H1 (cell line): Measurements from ENCODE around the gene RPL36A. TPM values are rescaled to one million over a fixed set of nuclear protein-coding genes. Genes with fewer than 3 reads are reported as not detected.

Source experiments
- CTCF ChIA-PET: fragments of 300-600 bp; sonication (Branson Sonifier 250); formaldehyde crosslinking; loops from one replicate; lab custom pipeline; 2021; ENCODE audit not compliant: partially characterized antibody; lab: Charles Lee
- POLR2A ChIA-PET: fragments of 300-600 bp; sonication (Branson Sonifier 250); formaldehyde crosslinking; loops from one replicate; lab custom pipeline; 2021; ENCODE audit warnings: inconsistent platforms; ENCODE audit not compliant: partially characterized antibody; lab: Charles Lee
- DNase-seq, 2 experiments: peaks; one replicate each; pipeline versions ENCODE4 v3.0.0 to v3.0.0-alpha.2; 2010 to 2022; ENCODE audit warnings: low spot score in 2 of 2, low read depth in 1 of 2, mixed read lengths in 1 of 2
- FAIRE-seq: peaks from 2 replicates; lab custom pipeline; 2011; peaks lifted over from hg19 to GRCh38; lab: Jason Lieb, UNC
- H2AFZ ChIP-seq: 2 replicates; pipeline ENCODE4 v1.8.1; 2012; ENCODE audit warnings: low read length, inconsistent platforms
- H2AK5ac ChIP-seq: 2 replicates; pipeline ENCODE4 v1.6.1; 2013; ENCODE audit warnings: low read depth, low read length
- H2BK120ac ChIP-seq: replicated peaks from 2 replicates; pipeline ENCODE3; 2013; ENCODE audit warnings: low read depth, low read length, inconsistent platforms
- H2BK12ac ChIP-seq: 2 replicates; pipeline ENCODE4 v1.6.1; 2013; ENCODE audit warnings: low read depth, low read length
- H2BK15ac ChIP-seq: 2 replicates; pipeline ENCODE4 v1.6.1; 2013; ENCODE audit warnings: low read length
- H2BK20ac ChIP-seq: 2 replicates; pipeline ENCODE4 v1.6.1; 2013; ENCODE audit warnings: low read length
- H2BK5ac ChIP-seq: 2 replicates; pipeline ENCODE4 v1.6.1; 2013; ENCODE audit warnings: low read depth, low read length
- H3K14ac ChIP-seq: 2 replicates; pipeline ENCODE4 v1.6.1; 2013; ENCODE audit warnings: inconsistent platforms; ENCODE audit not compliant: insufficient read length
- H3K18ac ChIP-seq: 2 replicates; pipeline ENCODE4 v1.6.1; 2013; ENCODE audit warnings: low read length; ENCODE audit errors: extremely low read depth
- H3K23ac ChIP-seq: 2 replicates; pipeline ENCODE4 v1.6.1; 2013; ENCODE audit warnings: inconsistent platforms; ENCODE audit not compliant: insufficient read length
- H3K23me2 ChIP-seq: 2 replicates; pipeline ENCODE4 v1.6.1; 2013; ENCODE audit warnings: low read depth, low read length
- H3K27ac ChIP-seq: 2 replicates; pipeline ENCODE4 v1.6.1; 2011; ENCODE audit warnings: low read depth, low read length, inconsistent platforms
- H3K27me3 ChIP-seq, 4 experiments: replicated peaks in 1 of 4; 1 replicate in 1 of 4; 2 replicates in 3 of 4; pipeline versions ENCODE4 v1.6.1 to v1.8.1; 2011 to 2013; ENCODE audit warnings: low read length in 3 of 4, mild to moderate bottlenecking in 3 of 4, inconsistent platforms in 2 of 4, mixed read lengths in 2 of 4, moderate library complexity in 1 of 4; ENCODE audit not compliant: control insufficient read depth in 3 of 4, insufficient read depth in 3 of 4; ENCODE audit errors: extremely low read depth in 1 of 4
- H3K36me3 ChIP-seq, 4 experiments: 2 replicates each; pipeline versions ENCODE4 v1.6.1 to v1.8.1; 2011 to 2013; ENCODE audit warnings: mild to moderate bottlenecking in 4 of 4, low read length in 3 of 4, moderate library complexity in 2 of 4, control low read depth in 1 of 4, inconsistent platforms in 1 of 4; ENCODE audit not compliant: insufficient read depth in 4 of 4, control insufficient read depth in 2 of 4
- H3K4ac ChIP-seq: replicated peaks from 2 replicates; pipeline ENCODE3; 2013; ENCODE audit warnings: low read length, low read depth, mixed read lengths, inconsistent platforms; ENCODE audit not compliant: insufficient read length
- H3K4me1 ChIP-seq, 4 experiments: replicated peaks in 1 of 4; 1 replicate in 1 of 4; 2 replicates in 3 of 4; pipeline versions ENCODE4 v1.6.1 to v1.8.1; 2011 to 2013; ENCODE audit warnings: low read length in 3 of 4, inconsistent platforms in 2 of 4, mixed read lengths in 1 of 4; ENCODE audit not compliant: insufficient read depth in 4 of 4, control insufficient read depth in 3 of 4
- H3K4me2 ChIP-seq, 2 experiments: 2 replicates each; pipeline versions ENCODE4 v1.6.1 to v1.8.1; 2011 to 2013; ENCODE audit warnings: low read depth in 2 of 2, low read length in 2 of 2, control low read depth in 1 of 2, inconsistent platforms in 1 of 2, mild to moderate bottlenecking in 1 of 2; ENCODE audit not compliant: insufficient read depth in 1 of 2
- H3K4me3 ChIP-seq, 4 experiments: fragments of 200-600, 300-600 bp in 1 of 4; sonication (generic), shearing (Covaris generic), sonication (Bioruptor Twin) in 1 of 4; 2 replicates each; pipeline versions ENCODE4 v1.5.1 to v1.8.1; 2011 to 2016; ENCODE audit warnings: low read length in 4 of 4, low read depth in 3 of 4, control low read depth in 2 of 4, inconsistent platforms in 2 of 4, mild to moderate bottlenecking in 2 of 4, mixed read lengths in 1 of 4, moderate library complexity in 1 of 4; ENCODE audit not compliant: insufficient read depth in 2 of 4; ENCODE audit errors: extremely low read depth in 1 of 4
- H3K56ac ChIP-seq: replicated peaks from 2 replicates; pipeline ENCODE3; 2013; ENCODE audit warnings: low read depth, mild to moderate bottlenecking, mixed read lengths, low read length, inconsistent platforms; ENCODE audit not compliant: insufficient read length
- H3K79me1 ChIP-seq: 2 replicates; pipeline ENCODE4 v1.6.1; 2013; ENCODE audit warnings: low read depth, low read length, control low read depth
- H3K79me2 ChIP-seq, 2 experiments: 2 replicates each; pipeline versions ENCODE4 v1.6.1 to v1.8.1; 2012 to 2013; ENCODE audit warnings: low read length in 2 of 2, mild to moderate bottlenecking in 2 of 2, inconsistent platforms in 1 of 2; ENCODE audit not compliant: insufficient read depth in 2 of 2, control insufficient read depth in 1 of 2
- H3K9ac ChIP-seq, 4 experiments: replicated peaks in 1 of 4; 1 replicate in 1 of 4; 2 replicates in 3 of 4; pipeline versions ENCODE4 v1.6.1 to v1.8.1; 2011 to 2013; ENCODE audit warnings: low read depth in 3 of 4, low read length in 3 of 4, control low read depth in 2 of 4, mild to moderate bottlenecking in 2 of 4, moderate library complexity in 2 of 4, inconsistent platforms in 1 of 4; ENCODE audit errors: extremely low read depth in 1 of 4
- H3K9me3 ChIP-seq, 2 experiments: 2 replicates each; pipeline versions ENCODE4 v1.6.1 to v1.8.1; 2012 to 2013; ENCODE audit warnings: mild to moderate bottlenecking in 2 of 2, moderate library complexity in 2 of 2, control low read depth in 1 of 2, inconsistent platforms in 1 of 2, low read depth in 1 of 2, low read length in 1 of 2, mixed read lengths in 1 of 2; ENCODE audit not compliant: insufficient read depth in 2 of 2
- H4K20me1 ChIP-seq, 2 experiments: replicated peaks in 1 of 2; 2 replicates each; pipeline versions ENCODE3 to v1.8.1; 2011 to 2013; ENCODE audit warnings: inconsistent platforms in 2 of 2, low read length in 2 of 2, mild to moderate bottlenecking in 1 of 2; ENCODE audit not compliant: insufficient read depth in 2 of 2, control insufficient read depth in 1 of 2
- H4K5ac ChIP-seq: 2 replicates; pipeline ENCODE4 v1.6.1; 2013; ENCODE audit warnings: low read length, low read depth, mixed read lengths, inconsistent platforms; ENCODE audit not compliant: insufficient read length
- H4K8ac ChIP-seq: 2 replicates; pipeline ENCODE4 v1.8.0; 2013; ENCODE audit warnings: mild to moderate bottlenecking, moderate library complexity, low read length, inconsistent platforms; ENCODE audit not compliant: insufficient read depth; ENCODE audit errors: extremely low read depth
- H4K91ac ChIP-seq: replicated peaks from 2 replicates; pipeline ENCODE3; 2013; ENCODE audit warnings: low read length, mixed read lengths, inconsistent platforms; ENCODE audit not compliant: insufficient read length
- CHD2 ChIP-seq: IDR thresholded peaks from 2 replicates; pipeline ENCODE4 v1.6.1; 2012; ENCODE audit warnings: low read length, improper control_type of control experiment
- POLR2A ChIP-seq, 2 experiments: IDR thresholded peaks; 1 replicate in 1 of 2; 2 replicates in 1 of 2; pipeline ENCODE4 v1.6.1; 2011; ENCODE audit warnings: low read depth in 2 of 2, low read length in 2 of 2, mild to moderate bottlenecking in 2 of 2; ENCODE audit errors: control extremely low read depth in 1 of 2
- SP2 ChIP-seq: IDR thresholded peaks from 2 replicates; pipeline ENCODE4 v1.6.1; 2012; ENCODE audit warnings: mild to moderate bottlenecking, low read length, inconsistent platforms
- SP4 ChIP-seq: IDR thresholded peaks from 2 replicates; pipeline ENCODE4 v1.6.1; 2012; ENCODE audit warnings: low read length, inconsistent platforms
- WGBS, 2 experiments: shearing (Covaris generic) in 1 of 2; methylation state at CpG; one replicate each; pipeline versions ENCODE4 v1.1.6 to v1.1.7; 2013 to 2015; ENCODE audit warnings: low lambda C conversion rate in 2 of 2, mixed read lengths in 2 of 2, inconsistent platforms in 1 of 2, low coverage in 1 of 2, missing lambda C conversion rate in 1 of 2; ENCODE audit not compliant: insufficient replicate concordance in 2 of 2, insufficient coverage in 1 of 2, insufficient read length in 1 of 2; ENCODE audit errors: extremely low coverage in 1 of 2, missing lambda C conversion rate in 1 of 2; 5-methylcytosine and 5-hydroxymethylcytosine counted together
- polyA plus RNA-seq, 7 experiments: library from polyadenylated mRNA; depleted of rRNA in 3 of 7; stranded (reverse) in 5 of 7; unstranded in 2 of 7; fragments of >200 nt in 5 of 7; fragments of 200-250 nt in 2 of 7; gene quantifications; 1 replicate in 5 of 7; 2 replicates in 1 of 7; 4 replicates in 1 of 7; pipeline versions ENCODE4 v1.2.1 to v1.2.3, GENCODE V29; 2011 to 2013; ENCODE audit warnings: missing spikeins in 2 of 7, mixed read lengths in 2 of 7
- total RNA-seq: library from RNA; stranded (reverse); fragmentation: NEBNext Ultra II Directional; extraction: Animal tissue kit (Norgen Biotek cat#: 25700); gene quantifications from 2 replicates; pipeline ENCODE4 v1.2.1, GENCODE V29; 2021

Gene RPL36A
- total and polyA plus RNA-seq, 2 of the 8 experiments (the other 6 are each of a cell fraction or from before 2014, with no cell fraction given): 271 to 1,587 TPM

DNA sequence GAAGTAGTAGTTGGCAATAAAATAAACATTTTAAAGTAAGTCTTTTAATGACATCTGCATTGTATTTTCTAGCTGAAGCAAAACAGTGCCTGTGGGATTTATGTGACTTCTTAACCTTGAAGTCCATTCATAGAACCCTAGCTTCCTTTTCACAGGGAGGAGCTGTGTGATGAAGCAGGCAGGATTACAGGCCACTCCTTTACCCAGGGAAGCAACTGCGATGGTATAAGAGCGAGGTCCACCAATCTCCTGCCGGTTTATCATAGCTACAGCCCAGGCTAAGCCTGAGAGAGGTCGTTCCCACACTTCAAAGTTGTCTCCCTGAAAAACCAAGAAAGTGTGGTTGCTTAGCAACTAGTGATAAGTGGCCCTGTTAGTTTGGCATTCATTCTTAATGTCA lies 7.0 kb downstream of the RPL36A start:
- H3K9ac ChIP-seq: no peak overlapping the region
- CTCF ChIA-PET: interaction anchor here (1.5 kb wide), 2 partner anchors 19 to 63 kb away, joined by 3 to 4 read pairs; no protein-coding TSS in a partner anchor
- DNase-seq: no peak

More for the DNA sequence above, 7.0 kb downstream of the RPL36A start:
- Histone ChIP-seq H4K8ac (no peak overlapping the region), H2BK15ac (no peak overlapping the region), H3K79me2 (peaks cover 0 to 7% of the 10 kb centered on the region in 2 experiments; a peak in 1 of 4 replicates), H3K27me3 (no peaks in the 10 kb centered on the region), H4K91ac (no peak overlapping the region), H4K20me1 (peaks cover 0 to 2% of the 10 kb centered on the region in 2 experiments), H3K27ac (no peak overlapping the region), H2BK120ac (no peak overlapping the region), H3K4ac (no peak overlapping the region), H2AFZ (no peak overlapping the region), H3K9me3 (no peaks in the 10 kb centered on the region), H3K14ac (no peak overlapping the region), H3K18ac (no peak overlapping the region), H4K5ac (no peak overlapping the region), H3K79me1 (no peaks in the 10 kb centered on the region), H3K4me3 (no peak overlapping the region), H2BK5ac (no peak overlapping the region), H3K56ac (no peak overlapping the region), H2BK20ac (no peak overlapping the region), H3K36me3 (peaks cover 2 to 44% (median 15%) of the 10 kb centered on the region in 4 experiments; a peak in 7 of 8 replicates), H2BK12ac (no peak overlapping the region), H2AK5ac (no peak overlapping the region), H3K4me2 (no peak overlapping the region), H3K4me1 (no peaks in the 10 kb centered on the region), H3K23me2 (no peaks in the 10 kb centered on the region), H3K23ac (no peak overlapping the region)
- TF ChIP-seq POLR2A (IDR thresholded peaks at IDR 0.05; ENCODE audit: control extremely low read depth in 1 of 2, low read depth in 2 of 2, low read length in 2 of 2) (peak in 1 of 2 experiments; percentile 35; a peak in 1 of 3 replicates), SP2 (no peak), CHD2 (no peak), SP4 (no peak)
- 88% methylated on average over 4 of the region's 4 CpGs; no CpG with 5 or more reads in 1 of the 2 experiments for WGBS, 2 experiments
- POLR2A ChIA-PET: interaction anchor here (0.9 to 2.5 kb wide), 4 partner anchors 10 to 20 kb away, joined by 3 to 13 read pairs (median 8); partner anchors contain the start of genes GLA and HNRNPH2
- FAIRE-seq: no peak
